M059J (cell line): ENCODE measurements around the gene PIGK. TPM values are rescaled to one million over a fixed set of nuclear protein-coding genes. Genes with fewer than 3 reads are reported as not detected.
A peak's percentile ranks its signal among the peaks of the same experiment; 100 is the strongest.
"Not testable (repeated sequence)": the region's sequence is repeated elsewhere in the genome, so short reads cannot be mapped to it uniquely, and the experiment has no call there.

Experiments
- DNase-seq: peaks from one replicate; pipeline ENCODE4 v3.0.0-alpha.2; 2012; ENCODE audit warnings: low read depth
- total RNA-seq: library from RNA; depleted of rRNA; stranded (reverse); fragments of >200 nt; shearing (Covaris generic); gene quantifications from 2 replicates; pipeline ENCODE4 v1.2.3, GENCODE V29; 2014

Gene PIGK
- total RNA-seq, 1 experiment from 2014 or later: 82.7 TPM

- peak; percentile 50 for DNase-seq
These were observed 25.3 kb downstream of the PIGK start for GRCh38 chr1:77193951-77194350.

GRCh38 chr1:77188770-77189169 is 30.5 kb downstream of the PIGK start:
- no peak for DNase-seq

- not testable (repeated sequence) for DNase-seq
These were observed 32.3 kb downstream of the PIGK start for GRCh38 chr1:77186907-77187306.

- no peak for DNase-seq
These were observed 37.1 kb downstream of the PIGK start for GRCh38 chr1:77182083-77182482.

GRCh38 chr1:77179632-77180031 is 39.6 kb downstream of the PIGK start:
- no peak for DNase-seq

- DNase-seq: peak; percentile 28
These were observed 43.9 kb downstream of the PIGK start for GRCh38 chr1:77175230-77175844.

GRCh38 chr1:77170687-77171086 is 48.5 kb downstream of the PIGK start:
- peak; percentile 17 for DNase-seq

- no peak for DNase-seq
These were observed 50.9 kb downstream of the PIGK start for GRCh38 chr1:77168358-77168757.

GRCh38 chr1:77164434-77164944 is 54.7 kb downstream of the PIGK start:
- no peak for DNase-seq

- not testable (repeated sequence) for DNase-seq
These were observed 59.5 kb downstream of the PIGK start for GRCh38 chr1:77159706-77160105.

- no peak for DNase-seq
These were observed 63.0 kb downstream of the PIGK start for GRCh38 chr1:77156214-77156613.

GRCh38 chr1:77146270-77146669 is 73.0 kb downstream of the PIGK start:
- DNase-seq: no peak

GRCh38 chr1:77143529-77144121 is 75.6 kb downstream of the PIGK start:
- peak; percentile 17 for DNase-seq

- DNase-seq: no peak
These were observed 79.8 kb downstream of the PIGK start for GRCh38 chr1:77139389-77139788.

GRCh38 chr1:77134359-77134758 is 84.9 kb downstream of the PIGK start:
- DNase-seq: no peak

- DNase-seq: no peak
These were observed 85.4 kb downstream of the PIGK start for GRCh38 chr1:77133731-77134358.

- peak; percentile 69 for DNase-seq
These were observed 92.9 kb downstream of the PIGK start for GRCh38 chr1:77126307-77126706.

GRCh38 chr1:77121503-77121902 is 97.7 kb downstream of the PIGK start:
- DNase-seq: no peak

- DNase-seq: peak; percentile 24
These were observed 98.3 kb downstream of the PIGK start for GRCh38 chr1:77120950-77121349.

GRCh38 chr1:77118712-77119111 is 100.5 kb downstream of the PIGK start:
- no peak for DNase-seq

GRCh38 chr1:77104672-77105071 is 114.6 kb downstream of the PIGK start:
- DNase-seq: no peak

GRCh38 chr1:77103486-77103885 is 115.7 kb downstream of the PIGK start:
- DNase-seq: no peak

GRCh38 chr1:77100875-77101274 is 118.4 kb downstream of the PIGK start:
- DNase-seq: peak; percentile 24
